GM19463 (cell line): ENCODE results near the gene DGAT2.

Experiments
- ATAC-seq: cut with Tn5 transposase; IDR thresholded peaks from one replicate; pipeline ENCODE4 v1.9.1; 2021; ENCODE audit warnings: mild to moderate bottlenecking, moderate library complexity; ENCODE audit not compliant: unreplicated experiment

Gene DGAT2

GRCh38 chr11:75779960-75780359 lies 11.4 kb downstream of the DGAT2 start:
- ATAC-seq: no peak

GRCh38 chr11:75780888-75781287 lies 12.3 kb downstream of the DGAT2 start:
- ATAC-seq: no peak

DNA sequence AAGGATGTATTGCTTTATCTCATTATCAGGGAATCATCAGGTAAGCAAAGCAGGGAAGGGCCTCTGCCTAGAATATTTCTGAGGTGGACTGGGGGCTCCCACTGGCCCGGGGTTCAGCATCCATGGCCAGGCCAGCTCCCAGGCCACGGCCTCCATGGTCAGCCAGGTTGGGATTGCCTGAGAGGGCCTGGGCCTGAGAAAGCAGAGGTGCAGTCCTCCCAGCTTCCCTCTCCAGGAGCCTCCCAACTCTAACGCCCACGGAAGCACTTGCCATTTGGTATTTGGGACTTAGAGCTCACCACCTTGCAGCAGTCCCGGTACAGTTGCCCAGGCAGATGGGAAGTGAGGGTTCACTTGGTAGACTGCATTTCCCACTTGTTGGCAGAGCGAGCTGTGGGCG lies 12.7 kb downstream of the DGAT2 start:
- no peak for ATAC-seq

GRCh38 chr11:75781831-75782230 lies 13.3 kb downstream of the DGAT2 start:
- ATAC-seq: no peak

GRCh38 chr11:75782540-75783263 lies 14.1 kb downstream of the DGAT2 start:
- no peak for ATAC-seq

DNA sequence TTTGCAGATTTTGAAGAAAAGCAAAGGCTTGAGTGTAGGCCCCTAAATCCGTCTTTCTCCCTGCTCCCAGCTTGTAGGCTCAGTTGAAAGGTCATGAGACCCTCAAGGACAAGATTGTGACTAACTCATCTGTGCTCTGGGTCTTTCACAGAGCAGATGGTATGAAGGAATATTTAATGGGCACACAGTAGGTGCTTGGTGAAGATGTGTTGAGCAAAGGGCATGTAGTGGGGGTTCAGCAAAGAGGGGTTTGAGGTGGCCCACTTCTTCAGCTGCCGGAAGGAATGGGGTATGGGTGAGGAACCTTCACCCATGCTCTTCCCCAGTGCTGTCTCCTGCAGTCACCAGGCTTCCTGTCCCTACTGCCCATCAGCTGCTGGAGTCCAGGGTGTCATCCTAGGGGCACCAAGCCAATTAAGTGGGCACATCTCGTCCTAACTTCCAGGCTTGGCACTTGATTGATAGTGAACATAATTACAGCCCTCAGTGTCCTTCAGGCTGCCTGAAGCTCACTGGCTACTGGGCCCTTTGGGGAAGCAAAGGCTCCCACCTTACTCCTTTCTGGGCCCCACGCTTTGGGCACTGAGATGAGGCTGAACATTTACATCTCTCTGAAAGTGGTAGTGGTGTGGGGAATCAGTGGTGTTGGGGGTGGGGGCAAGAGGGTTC lies 15.0 kb downstream of the DGAT2 start:
- no peak for ATAC-seq

DNA sequence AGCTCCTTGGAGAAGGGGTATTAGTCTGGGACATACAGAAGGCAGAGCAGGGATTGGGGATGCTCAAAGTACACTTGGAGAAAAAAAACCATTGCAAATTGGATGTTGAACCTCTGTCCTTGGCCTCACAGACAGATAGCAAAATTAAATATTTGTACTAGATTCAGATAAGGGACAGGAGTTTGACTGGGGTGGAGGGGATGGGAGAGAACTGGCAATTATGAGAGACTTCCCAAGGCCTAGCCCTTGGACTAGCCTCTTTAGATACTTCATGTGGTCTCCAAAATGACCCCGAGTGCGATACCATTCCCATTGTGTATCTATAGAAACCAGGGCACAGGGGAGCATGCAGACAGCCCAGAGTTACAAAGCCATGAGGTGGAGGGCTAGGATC lies 15.5 kb downstream of the DGAT2 start:
- ATAC-seq: no peak

- ATAC-seq: no peak
These were observed 15.9 kb downstream of the DGAT2 start for GRCh38 chr11:75784506-75784905.

- ATAC-seq: no peak
These were observed 16.6 kb downstream of the DGAT2 start for GRCh38 chr11:75785187-75785586.

- peak; percentile 96 for ATAC-seq
These were observed 17.6 kb downstream of the DGAT2 start for GRCh38 chr11:75786101-75786736.

- no peak for ATAC-seq
These were observed 20.9 kb downstream of the DGAT2 start for GRCh38 chr11:75789521-75789920.

- ATAC-seq: no peak
These were observed 22.4 kb downstream of the DGAT2 start for GRCh38 chr11:75790986-75791385.

GRCh38 chr11:75792127-75792731 lies 23.7 kb downstream of the DGAT2 start:
- no peak for ATAC-seq

GRCh38 chr11:75792997-75793800 lies 24.6 kb downstream of the DGAT2 start:
- no peak for ATAC-seq

DNA sequence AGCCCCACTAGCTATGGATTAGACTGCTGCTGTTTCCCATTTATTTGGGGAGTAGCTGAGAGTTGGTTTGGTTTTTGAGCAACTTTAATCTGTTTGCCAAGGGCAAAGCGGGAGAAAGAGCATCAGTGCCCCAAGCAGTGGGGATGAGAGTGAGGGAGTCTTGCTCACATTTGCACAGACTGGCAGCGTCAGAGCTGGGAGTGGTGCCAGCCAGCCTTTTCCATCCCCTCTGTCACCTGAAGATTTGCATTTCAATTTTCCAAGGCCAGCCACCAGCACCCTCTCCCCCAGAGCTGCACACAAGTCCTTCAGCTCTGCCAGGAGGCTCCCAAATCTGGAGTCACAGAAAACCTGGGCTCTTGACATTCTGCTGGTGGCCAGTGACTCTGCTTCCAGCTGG lies 25.4 kb downstream of the DGAT2 start:
- ATAC-seq: no peak

DNA sequence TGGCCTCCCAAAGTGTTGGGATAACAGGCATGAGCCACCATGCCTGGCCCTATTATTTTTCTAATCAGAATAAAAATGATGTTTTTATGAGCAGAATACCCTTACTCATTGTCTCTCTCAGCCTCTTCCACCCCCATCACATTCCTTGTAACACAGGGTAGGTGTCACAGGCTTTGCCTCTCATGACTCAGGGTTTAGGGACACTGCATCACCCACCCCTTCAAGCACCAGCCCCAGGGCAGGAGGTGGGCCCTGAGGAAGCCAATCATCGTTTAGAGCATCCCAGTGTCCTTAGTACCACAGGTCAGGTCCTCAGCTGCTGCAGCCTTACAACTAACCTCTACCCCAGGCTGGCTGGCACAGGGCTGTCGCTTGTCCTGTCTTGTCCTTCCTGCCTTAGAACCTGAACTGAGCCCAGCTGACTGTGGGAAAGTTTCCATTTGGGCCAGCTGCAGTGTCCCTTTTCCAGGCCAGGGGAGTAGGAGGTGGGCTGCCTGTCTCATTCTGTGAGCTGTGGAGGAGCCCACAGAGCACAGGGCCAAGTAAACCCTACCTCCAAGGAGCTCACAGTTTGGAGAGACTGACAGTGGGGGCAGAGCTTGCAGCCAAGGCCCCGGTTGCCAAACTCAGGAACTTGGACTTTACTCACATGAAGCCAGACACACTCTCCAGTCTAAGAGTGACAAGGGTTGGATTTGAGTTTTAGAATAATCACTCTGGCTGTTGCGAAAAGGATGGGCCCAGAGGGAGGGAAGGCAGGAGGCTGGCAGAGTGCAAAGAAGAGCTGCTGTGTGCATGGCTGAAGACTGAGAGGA lies 26.9 kb downstream of the DGAT2 start:
- no peak for ATAC-seq

- no peak for ATAC-seq
These were observed 27.5 kb downstream of the DGAT2 start for GRCh38 chr11:75796091-75796435.

DNA sequence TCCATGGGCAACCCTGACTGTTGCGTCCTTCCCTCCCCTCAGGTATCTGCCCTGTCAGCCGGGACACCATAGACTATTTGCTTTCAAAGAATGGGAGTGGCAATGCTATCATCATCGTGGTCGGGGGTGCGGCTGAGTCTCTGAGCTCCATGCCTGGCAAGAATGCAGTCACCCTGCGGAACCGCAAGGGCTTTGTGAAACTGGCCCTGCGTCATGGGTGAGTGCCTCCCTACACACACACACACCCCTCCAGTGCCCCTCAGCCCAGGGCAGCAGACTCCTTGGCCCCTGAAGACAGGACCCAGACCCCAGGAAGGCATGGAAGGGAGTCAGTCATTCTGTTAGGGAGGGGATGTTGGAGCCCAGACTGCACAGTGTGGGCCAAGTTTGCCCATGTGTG lies 28.5 kb downstream of the DGAT2 start:
- ATAC-seq: peak; percentile 70

DNA sequence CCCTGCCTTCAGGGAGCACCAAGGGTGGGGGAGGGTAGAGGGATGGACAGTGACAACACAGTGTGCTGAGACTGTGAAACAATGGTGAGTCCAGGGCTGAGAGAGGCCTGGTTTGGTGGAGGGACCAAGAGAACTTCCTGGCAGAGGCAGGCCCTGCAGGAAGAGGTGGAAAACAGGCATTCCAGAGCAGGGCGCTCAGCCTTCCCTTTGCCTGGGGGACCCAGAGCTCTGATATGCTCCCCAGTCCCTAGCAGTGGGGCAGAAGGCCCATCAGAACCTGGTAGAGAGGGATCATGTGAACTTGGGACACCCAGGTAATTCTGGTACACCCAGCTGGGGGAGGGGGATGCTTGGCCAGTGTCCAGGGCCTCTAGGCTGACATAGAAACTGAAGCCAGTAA lies 29.2 kb downstream of the DGAT2 start:
- ATAC-seq: no peak

DNA sequence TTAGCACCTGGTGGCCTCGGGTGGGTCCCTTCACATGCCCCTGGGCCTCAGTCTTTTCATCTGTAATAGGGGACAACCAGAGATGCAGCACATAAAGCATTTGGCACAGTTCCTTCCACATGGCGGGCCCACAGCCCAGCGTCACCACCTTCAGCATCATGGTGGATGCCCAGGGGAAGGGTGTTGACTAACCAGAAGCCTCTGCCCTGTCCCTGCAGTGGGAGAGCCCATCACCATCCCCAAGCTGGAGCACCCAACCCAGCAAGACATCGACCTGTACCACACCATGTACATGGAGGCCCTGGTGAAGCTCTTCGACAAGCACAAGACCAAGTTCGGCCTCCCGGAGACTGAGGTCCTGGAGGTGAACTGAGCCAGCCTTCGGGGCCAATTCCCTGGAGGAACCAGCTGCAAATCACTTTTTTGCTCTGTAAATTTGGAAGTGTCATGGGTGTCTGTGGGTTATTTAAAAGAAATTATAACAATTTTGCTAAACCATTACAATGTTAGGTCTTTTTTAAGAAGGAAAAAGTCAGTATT lies 31.6 kb downstream of the DGAT2 start:
- no peak for ATAC-seq
